GM21786 (cell line): ENCODE results near the gene CAMK1D.
A peak's percentile ranks its signal among the peaks of the same experiment; 100 is the strongest.

ENCODE experiments used
- ATAC-seq: cut with Tn5 transposase; IDR thresholded peaks from one replicate; pipeline ENCODE4 v1.9.1; 2021; ENCODE audit not compliant: unreplicated experiment

Gene CAMK1D

DNA sequence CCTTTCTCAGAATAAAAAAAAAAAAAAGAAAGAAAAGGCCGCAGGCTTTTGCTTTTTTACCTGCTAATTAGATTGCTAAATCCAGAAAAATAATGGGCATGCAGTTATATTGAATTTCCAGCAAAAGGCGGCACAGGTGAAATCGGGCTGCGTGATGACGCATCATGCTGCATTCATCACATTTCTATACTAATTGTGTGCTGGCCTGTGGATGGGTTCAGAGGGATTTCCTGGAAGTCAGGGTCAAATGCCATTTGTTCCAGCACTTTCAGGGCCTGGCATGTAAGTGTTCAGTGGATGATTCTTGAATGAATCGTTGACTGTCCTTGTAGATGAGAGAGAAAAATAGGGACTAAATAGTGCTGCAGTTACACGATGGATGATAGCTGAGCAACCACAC is 292.7 kb downstream of the CAMK1D start:
- ATAC-seq: no peak

DNA sequence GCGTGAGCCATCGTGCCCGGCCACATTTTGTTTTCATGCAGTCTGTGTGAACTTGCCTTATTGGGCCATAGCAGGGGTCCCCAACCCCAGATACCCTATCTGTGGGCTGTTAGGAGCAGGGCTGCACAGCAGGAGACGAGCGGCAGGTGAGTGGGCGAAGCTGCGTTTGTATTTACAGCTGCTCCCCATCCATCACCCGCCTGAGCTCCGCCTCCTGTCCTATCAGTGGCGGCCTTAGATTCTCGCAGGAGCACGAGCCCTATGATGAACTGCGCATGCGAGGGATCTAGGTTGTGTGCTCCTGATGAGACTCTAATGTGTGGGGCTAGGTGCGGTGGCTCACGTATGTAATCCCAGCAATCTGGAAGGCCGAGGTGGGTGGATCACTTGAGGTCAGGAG is 293.9 kb downstream of the CAMK1D start:
- no peak for ATAC-seq

DNA sequence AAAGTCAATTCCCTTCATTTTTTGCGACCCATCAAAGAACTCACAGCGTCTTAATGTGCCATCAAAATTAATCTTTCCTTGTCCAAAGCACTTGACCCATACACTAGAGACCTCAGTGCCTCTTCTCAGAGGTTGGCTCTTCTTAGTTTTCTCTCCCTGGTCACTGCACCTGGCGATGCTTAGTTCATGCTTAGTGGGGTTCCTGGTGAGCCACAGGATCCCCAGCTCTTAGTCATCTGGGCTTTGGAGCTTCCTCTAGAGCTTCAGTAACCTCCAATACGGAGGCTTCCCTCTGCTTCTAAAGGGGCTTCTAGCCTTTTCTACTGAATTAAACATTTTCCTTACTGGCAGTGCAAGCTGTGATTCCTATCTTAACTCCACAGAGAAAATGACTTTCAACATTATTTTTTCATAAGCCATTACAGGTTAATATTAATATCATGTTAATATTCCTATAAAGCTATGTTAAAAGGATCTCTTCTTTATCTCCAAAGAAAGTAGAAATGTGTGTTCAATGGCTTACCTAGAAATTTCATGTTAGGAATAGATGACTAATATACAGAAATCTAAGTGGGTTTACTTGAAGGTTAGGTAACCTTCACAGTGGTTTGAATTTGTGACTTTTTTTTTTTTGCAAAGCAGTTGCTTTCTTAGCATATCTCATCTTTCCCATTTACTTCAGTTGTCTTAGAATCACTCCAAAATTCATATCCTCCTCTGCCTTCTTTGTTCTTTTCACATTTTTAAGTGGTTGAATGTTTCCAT is 295.2 kb downstream of the CAMK1D start:
- ATAC-seq: no peak

DNA sequence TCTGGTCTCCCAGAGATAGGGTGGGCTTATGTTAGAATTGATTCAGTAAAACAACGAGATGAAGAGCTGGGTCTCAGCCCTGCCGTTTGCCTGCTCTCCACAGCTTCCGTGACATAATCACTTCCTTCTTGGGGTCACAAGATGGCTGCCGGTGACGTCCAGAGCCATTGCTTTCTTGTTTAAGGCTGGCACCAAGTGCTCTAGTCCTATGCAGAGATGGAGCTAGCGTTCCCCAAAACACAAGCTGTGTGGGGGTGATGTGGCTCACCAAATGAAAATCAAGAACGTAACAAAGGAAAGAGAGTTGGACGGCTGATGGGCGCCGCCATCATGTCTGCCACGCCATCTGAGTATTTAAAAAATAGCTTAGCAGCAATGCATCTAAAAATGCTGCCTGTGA is 296.1 kb downstream of the CAMK1D start:
- ATAC-seq: no peak

DNA sequence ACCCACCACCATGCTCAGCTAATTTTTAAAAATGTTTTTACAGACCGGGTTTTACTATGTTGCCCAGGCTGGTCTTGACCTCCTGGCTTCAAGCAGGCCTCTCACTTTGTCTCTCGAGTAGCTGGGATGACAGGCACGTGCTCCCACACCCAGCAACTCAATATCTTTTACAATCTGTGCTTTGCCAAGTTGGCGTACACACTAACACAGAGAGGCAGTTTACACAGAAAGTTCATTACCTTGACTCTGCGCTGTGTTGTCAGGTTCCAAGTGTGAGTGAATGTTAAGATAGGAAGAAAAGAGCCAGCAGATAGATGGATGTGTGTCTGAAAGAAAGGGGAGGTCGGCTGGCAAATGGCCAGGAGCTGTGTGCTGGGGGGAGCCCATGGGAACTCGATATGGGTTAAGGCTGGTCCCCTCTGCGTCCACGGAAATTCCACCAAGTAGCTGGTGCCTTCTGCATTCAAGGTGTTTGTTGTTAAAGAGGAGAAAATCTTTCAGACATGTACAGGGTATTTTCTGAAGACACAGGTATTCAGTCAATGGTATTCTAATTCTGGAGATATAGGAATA is 299.8 kb downstream of the CAMK1D start:
- ATAC-seq: no peak

DNA sequence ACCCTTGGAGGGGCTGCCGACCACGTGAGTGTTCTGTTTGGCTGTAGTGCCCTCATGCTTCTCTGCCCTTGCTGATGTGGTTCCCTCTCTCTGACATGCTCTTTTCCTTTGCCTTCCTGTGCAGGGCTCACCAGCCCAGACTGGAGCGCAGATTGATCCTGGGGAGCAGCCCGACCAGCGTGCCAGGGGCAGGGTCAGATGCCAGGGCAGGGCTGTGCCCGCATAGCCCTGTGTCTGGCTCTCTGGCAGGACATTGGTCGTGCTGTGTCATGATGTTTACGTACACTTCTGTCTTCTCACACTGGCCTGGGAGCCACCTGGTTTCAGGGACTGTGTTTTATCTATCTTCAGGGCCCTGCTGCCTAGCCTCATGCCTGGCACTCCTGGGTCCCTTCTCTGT is 300.8 kb downstream of the CAMK1D start:
- no peak for ATAC-seq

DNA sequence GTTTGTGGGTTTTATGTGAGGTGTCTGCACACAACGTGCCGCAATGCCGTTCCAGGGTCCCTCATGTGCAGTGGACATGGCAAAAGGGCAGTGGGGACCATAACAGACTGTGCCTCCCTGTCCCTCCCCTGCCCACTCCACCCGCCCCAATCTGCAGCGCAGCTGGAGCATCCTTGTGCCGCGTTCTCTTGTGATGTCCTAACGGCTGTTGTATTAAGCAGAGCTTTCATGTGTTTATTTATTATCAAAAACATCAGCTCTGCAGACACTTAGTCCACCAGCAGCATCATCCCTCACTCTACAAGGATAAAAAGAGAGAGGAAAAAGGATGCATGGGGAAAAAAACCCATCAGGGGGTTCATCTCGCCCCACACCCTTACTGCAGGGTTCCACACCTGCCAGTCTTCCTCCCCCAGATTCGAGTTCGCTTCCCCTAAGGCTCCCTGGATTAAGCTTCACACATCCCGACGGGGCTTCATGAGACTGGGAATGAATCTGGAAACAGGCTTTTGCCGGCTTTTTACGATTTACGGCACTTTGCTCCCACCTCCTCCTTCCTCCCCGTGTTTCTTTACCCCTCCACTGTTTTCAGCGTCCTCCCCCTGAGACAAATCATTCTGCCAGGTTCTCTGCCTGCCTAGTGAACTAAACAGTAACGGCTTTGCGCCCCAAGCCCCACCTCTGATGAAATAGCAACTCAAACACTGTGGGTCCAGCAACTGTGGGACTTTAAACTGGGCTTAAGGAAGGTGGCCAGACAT is 301.4 kb downstream of the CAMK1D start:
- ATAC-seq: no peak

DNA sequence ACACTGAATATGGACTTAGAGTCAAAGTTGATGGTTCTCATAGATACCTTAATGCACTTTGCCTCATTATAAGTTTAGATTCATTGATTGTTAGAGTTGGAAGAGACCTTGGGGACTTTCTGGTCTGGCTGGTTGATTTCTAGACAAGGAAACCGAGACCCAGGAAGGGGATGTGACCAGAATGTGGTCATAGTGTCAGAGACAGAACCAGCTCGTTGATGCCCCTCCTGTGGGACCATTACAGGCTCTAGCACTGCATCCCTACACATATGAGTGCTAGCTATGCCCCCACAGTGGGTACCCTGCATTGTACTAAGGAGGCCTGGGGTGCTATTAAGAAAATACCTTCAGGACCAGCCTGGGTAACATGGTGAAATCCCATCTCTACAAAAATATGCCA is 306.6 kb downstream of the CAMK1D start:
- ATAC-seq: no peak

DNA sequence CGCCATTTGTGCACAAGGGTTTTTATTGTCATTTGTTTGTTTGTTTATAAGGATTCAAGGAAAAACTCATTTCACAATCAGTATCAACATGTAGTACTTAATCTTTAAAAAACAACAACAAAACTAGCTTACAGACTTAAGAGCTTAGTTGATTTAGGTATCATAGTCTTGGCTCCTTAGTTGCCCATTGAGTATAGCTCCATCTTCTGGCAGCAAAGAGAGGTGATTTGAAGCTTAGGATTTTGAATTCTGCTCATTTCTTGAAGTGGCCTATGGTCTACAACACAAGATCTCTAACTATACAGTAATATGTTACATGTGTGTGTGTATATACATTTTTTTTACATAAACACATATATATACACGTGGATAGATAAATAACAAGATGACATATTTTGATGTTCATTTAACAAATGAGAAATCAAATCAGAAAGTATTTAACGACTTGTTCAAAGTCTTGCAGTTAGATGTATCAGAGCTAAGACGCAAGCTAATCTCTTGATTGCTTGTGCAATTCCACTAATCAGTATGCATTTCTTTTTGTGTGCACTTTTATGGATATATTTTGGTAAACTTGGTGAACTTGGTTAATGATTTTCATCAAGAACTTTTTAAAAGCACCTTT is 307.3 kb downstream of the CAMK1D start:
- ATAC-seq: peak; percentile 53

DNA sequence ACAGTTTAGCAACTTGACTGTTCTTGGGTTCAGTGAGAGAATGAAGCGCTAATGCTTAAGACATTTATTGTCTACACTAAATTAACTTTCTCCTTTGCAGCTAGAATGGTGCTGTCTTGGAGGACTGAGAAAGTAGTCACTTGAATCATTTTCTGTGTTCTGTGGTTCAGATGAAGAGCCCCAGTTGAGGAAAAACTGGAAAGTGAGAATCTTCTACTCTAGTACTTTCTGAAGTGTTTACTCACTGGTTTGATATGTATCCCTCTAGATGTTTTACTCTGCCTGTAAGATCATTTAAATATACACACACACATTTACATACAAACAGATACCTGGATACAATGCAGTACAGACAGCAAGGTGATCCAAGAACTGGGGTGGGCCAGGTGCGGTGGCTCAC is 308.1 kb downstream of the CAMK1D start:
- ATAC-seq: no peak

DNA sequence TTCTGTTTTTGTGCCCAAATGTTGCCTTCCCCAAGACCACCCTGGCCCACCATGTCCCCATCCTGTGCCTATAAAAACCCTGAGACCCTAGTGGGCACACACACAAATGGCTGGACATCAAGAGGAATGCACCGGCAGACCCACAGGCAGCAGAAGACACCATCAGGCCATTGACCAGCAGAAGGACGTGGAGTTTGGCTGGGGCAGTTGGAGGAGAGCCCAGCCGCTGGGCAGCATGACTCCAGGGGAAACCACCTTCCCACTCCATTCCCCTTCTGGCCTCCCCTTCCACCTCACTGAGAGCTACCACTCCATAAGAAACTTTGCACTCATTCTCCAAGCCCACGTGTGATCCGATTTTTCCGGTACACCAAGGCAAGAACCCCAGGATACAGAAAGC is 309.2 kb downstream of the CAMK1D start:
- ATAC-seq: no peak

DNA sequence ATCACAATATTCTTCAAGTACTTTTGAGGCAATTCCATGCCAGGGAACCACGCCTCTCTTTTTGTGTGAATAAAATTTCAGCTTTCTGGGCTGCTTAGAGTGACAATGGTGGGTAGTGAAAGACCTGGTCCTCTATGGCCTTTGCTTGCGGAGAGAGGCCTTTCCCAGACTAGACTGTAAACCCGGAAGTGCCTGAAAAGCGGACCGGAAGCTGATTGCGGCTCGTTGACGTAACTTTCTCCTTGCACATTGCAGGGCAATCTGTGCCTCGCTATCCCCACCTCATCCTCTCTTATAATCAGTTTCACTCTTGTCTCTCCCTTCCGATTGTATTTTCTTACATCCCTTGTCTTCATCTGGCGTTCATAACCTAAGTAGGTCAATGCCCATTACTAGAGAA is 310.4 kb downstream of the CAMK1D start:
- ATAC-seq: no peak

DNA sequence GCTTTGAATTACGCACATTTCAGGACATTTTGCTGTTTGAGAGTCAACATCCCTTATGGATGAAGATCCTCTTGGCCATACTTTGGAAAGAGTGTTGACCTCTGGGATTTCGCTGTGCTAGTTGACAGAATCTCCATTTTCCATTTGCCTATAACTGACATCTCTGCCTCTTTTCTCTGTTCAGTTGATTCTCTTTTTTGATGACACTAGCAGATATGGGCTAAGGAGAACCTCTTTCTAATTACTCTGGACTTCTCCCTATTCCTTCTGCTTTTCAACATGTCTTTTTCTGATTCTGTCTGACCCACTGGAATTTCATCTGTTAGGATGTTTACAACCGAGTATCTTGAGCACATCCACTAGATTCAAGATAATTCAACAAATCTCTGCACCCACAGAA is 311.5 kb downstream of the CAMK1D start:
- no peak for ATAC-seq

DNA sequence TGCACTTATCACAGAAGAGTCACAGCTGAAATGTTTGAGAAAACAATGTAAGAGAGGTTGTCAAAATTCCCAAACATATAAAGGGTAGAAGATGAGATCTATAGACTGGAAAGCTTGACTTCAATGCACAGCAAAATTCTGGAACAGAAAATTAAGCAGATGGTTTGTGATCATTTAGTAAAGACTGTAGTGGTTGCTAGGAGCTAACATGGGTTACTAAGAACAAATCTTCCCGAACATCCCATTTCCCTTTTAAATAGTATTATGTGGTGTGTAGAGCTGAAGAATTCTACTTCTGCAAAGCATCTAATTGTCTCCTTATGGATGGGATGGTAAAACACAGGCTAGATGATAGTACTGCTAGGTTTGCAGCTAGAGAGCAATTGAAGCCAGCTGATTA is 312.3 kb downstream of the CAMK1D start:
- no peak for ATAC-seq

DNA sequence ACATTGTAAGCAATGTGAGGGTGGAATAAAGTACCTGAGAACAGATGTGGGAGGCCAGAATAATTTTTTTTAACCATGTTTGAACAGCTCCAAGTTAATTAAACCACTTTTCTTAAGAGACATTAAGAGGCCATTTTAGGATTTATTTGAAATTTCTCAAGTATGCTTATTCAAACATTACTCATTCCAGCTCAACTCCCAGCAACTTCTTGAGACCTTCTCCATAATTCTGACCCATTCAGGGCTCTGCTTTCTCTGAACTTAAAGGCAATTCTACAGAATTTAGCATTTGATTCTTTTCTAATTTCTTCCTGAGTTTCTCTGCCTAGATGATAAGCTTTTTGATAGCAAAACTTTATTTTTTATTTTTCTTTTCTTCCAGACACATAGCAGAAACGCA is 314.5 kb downstream of the CAMK1D start:
- no peak for ATAC-seq

DNA sequence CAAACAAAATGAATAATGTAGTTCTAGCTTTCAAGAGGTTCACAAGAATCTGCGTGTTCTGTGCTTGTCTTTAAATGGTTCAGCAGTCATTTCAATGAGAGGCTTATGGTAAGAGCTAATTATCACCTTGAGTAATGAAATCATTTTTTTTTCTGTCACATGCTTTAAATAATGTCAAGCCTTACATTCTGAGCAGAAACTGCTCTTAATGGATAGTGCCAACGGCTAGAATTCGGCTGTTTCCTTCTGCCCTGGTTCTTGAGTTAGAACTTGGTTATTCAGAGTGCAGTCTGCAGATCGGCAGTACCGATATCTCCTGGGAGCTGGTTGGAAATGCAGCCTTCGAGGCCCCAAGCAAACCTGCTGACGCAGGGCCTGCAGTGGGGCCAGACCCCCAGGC is 316.2 kb downstream of the CAMK1D start:
- no peak for ATAC-seq

DNA sequence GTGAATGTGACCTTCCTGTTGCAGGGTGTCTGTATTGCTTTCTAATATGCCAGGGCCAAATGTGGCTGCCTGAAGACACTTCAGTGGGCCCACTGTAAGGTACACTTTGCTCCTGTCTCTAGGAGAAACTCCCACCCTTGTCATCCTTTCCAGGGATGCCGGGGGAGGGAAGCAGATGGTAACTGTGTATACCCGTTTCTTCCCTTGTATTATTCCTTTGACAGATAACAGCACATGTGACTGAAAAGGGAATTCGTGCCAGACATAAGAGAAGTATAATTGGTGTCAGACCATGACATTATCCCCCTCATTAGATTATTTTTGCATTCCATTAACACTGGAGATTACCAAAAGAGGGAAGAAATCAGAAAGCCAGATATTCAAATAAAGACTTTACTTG is 317.7 kb downstream of the CAMK1D start:
- ATAC-seq: no peak

DNA sequence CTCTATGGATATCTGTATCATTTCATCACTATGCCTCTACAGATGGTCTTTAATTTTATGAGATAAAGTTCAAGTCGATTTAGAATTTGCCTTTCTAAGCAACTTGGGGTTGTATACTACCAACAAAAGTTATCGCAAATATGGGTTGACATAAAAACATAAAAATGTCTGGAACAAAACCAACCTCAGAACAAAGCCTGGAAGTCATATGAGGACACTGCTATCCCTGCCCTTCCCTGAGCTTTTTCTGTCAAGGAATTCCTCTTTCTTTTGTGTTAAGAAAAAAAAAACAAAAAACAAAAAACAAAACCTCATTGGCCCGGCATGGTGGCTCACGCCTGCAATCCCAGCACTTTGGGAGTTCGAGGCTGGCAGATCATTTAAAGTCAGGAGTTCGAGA is 319.3 kb downstream of the CAMK1D start:
- ATAC-seq: no peak

DNA sequence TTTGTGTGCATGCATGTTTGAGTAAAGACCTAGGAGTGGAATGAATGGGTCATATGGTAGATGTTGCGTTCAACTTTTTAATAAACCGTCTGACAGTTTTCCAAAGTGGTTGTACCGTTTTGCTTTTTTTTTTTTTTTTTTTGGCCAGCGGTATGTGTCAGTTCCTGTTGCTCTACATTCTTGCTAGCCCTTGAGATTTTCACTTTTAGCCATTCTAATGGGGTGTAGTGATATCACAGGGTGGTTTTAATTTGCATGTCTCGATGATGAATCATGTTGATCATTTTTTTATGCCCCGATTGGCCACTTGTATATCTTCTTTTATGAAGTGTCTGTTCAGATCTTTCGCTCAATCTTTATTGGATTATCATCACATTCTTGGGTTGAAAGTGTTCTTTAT is 320.7 kb downstream of the CAMK1D start:
- no peak for ATAC-seq

DNA sequence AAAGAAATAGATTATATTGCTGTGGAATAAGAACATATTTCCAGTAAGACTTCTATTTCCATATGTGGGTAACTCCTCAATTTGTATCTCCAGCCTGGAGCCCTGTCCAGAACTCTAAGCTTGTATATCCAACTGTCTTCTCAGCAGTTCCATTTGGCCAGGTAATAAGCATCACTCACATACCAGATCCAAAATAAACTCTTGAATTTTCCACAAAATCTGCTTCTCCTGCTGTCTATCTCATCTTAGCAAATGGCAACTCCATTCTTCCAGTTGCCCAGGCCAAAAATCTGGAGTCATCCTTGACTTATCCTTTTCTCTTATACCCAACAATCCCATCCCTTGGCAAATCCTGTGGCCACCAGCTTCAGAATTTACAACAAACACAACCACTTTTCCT is 325.8 kb downstream of the CAMK1D start:
- ATAC-seq: no peak

DNA sequence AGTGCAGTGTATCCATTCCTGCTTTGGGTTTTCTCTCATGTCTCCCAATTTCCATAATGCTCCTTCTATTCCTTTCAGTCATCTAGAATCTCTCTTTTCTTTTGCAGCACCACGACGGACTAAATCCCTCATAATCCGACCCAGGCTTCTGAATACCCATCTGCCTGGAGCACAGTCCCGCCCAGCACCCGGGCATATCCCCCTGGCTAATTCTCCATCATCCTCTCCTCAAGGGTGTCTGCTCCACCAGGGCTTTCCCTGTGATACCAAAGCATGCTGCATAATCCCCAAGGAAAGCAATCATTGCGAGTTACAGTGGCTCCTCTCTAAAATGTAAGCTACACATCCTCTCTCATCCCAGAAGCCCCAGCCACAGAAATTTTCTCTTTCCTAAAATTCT is 330.3 kb downstream of the CAMK1D start:
- no peak for ATAC-seq

DNA sequence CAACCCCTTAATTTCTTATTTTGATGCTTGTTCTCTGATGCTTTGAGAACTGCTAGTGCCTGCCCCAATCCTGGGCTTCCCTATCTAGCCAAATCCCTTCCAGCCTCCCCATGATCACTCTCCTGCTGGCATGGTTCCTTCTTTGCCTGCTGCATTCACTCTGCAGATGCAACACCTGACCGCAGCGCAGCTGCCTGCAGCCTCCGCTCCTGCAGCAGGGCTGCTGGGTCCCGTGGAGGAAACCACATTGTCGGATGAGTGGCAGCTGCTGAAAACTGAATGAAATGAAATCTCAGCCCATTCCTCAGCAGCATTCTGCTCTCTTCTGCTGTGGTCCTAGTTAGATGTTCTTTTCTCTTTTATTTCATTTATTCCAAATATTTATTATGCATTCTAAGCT is 331.9 kb downstream of the CAMK1D start:
- ATAC-seq: no peak
